ENCODE results near the gene PAK1.

DNA sequence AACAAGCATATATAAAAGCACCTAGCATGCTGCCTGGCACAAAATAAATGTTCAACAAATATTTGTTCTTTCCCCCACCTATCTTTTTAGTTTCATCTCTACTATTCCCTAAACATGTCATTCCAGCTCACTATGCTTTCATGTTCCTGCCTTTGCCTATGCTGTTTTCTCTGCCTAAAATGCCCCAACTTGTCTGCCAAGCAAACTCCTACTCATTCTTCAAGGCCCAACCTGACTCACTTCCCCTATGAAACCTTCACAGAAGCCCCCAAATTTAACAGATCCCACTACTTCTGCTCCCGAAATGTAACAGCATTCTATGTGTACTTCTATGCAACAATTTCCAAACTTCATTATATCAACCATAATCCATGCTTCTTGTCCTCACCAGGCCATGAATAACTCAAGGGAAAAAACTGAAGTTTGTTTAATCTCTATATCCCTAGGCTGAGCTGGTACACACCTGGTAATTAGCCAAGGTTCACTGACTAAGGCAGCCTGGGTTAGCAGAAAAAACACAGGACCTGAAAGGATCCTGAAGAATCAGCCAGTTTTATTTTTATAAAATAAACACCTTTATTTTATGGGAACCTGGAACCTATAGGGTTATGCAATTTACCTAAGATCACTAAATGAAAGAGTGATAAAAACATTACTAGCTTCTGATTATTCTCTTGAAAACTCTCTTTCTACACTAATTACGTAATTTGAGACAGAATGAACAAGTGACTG is 72.2 kb downstream of the PAK1 start:
- TF ChIP-seq POLR2A (IDR thresholded peaks at IDR 0.05; ENCODE audit: low read depth, low read length) = no peak
- TF ChIP-seq POLR2AphosphoS5 (IDR thresholded peaks at IDR 0.05; ENCODE audit: low read depth, low read length) = no peak

Data from GM12892 (cell line).